Measurements from ENCODE around the gene EVA1A. TPM values are rescaled to one million over a fixed set of nuclear protein-coding genes. Genes with fewer than 3 reads are reported as not detected.

EVA1A gene
- total RNA-seq, 4 donors from 2014 or later, result not detected

GRCh38 chr2:75605770-75606529, 45.2 kb upstream of the EVA1A start:
- no peak for DNase-seq
- in situ Hi-C loops (cut with MboI; ENCODE audit: low pct_ligation_motif_present in 1 of 4, low pct_unique_long_range_greater_than_20kb in 1 of 4, low sequenced_read_pairs in 3 of 4), result loop anchor here (25.0 kb wide), 2 partner anchors 694 to 919 kb away; no protein-coding TSS in a partner anchor
- Histone ChIP-seq H3K27me3 (peaks cover 34% of the 10 kb centered on the region), H3K4me3 (no peak overlapping the region), H3K9me3 (no peaks in the 10 kb centered on the region), H3K27ac (no peak overlapping the region), H3K4me1 (peaks cover 3 to 4% (median 3%) of the 10 kb centered on the region in 4 donors), H3K36me3 (no peaks in the 10 kb centered on the region)
- no peak for TF ChIP-seq POLR2AphosphoS5 (IDR thresholded peaks at IDR 0.05)
- no peak for TF ChIP-seq EP300 (IDR thresholded peaks at IDR 0.05; ENCODE audit: low read depth)
- no peak for TF ChIP-seq CTCF (IDR thresholded peaks at IDR 0.05)
- no peak for TF ChIP-seq POLR2A (IDR thresholded peaks at IDR 0.05)
- intact Hi-C loops (cut with DNase I; ENCODE audit: low total_unique reads), result no loop called here
- 14 to 52% methylated on average over 2 to 6 of the region's 6 CpGs for WGBS, 2 donors (ENCODE audit: low coverage in 1 of 2)

- Histone ChIP-seq H3K4me3 (no peak overlapping the region), H3K27me3 (peaks cover 26% of the 10 kb centered on the region), H3K9me3 (no peaks in the 10 kb centered on the region), H3K27ac (no peak overlapping the region), H3K4me1 (peaks cover 3 to 4% (median 3%) of the 10 kb centered on the region in 4 donors), H3K36me3 (no peaks in the 10 kb centered on the region)
- 80 to 89% methylated on average over 1 to 4 of the region's 4 CpGs for WGBS, 2 donors (ENCODE audit: low coverage in 1 of 2)
- TF ChIP-seq POLR2AphosphoS5 (IDR thresholded peaks at IDR 0.05) (no peak), EP300 (IDR thresholded peaks at IDR 0.05; ENCODE audit: low read depth) (no peak), POLR2A (IDR thresholded peaks at IDR 0.05) (no peak), CTCF (IDR thresholded peaks at IDR 0.05) (no peak)
- no peak for DNase-seq
- in situ Hi-C loops (cut with MboI; ENCODE audit: low pct_ligation_motif_present in 1 of 4, low pct_unique_long_range_greater_than_20kb in 1 of 4, low sequenced_read_pairs in 3 of 4), result loop anchor here (25.0 kb wide), 2 partner anchors 692 to 917 kb away; no protein-coding TSS in a partner anchor
- intact Hi-C loops (cut with DNase I; ENCODE audit: low total_unique reads), result no loop called here
Measured at GRCh38 chr2:75604484-75604883, 43.7 kb upstream of the EVA1A start.

GRCh38 chr2:75603477-75603876, 42.7 kb upstream of the EVA1A start:
- intact Hi-C loops (cut with DNase I; ENCODE audit: low total_unique reads), result no loop called here

More at GRCh38 chr2:75603477-75603876, 42.7 kb upstream of the EVA1A start:
- Histone ChIP-seq H3K36me3 (no peaks in the 10 kb centered on the region), H3K9me3 (no peaks in the 10 kb centered on the region), H3K27me3 (peaks cover 17% of the 10 kb centered on the region), H3K27ac (no peak overlapping the region), H3K4me1 (no peaks in the 10 kb centered on the region), H3K4me3 (no peak overlapping the region)
- in situ Hi-C loops (cut with MboI; ENCODE audit: low pct_ligation_motif_present in 1 of 4, low pct_unique_long_range_greater_than_20kb in 1 of 4, low sequenced_read_pairs in 3 of 4), result loop anchor here (25.0 kb wide), 2 partner anchors 691 to 916 kb away; no protein-coding TSS in a partner anchor
- no peak for DNase-seq
- no peak for TF ChIP-seq CTCF (IDR thresholded peaks at IDR 0.05)
- TF ChIP-seq EP300 (IDR thresholded peaks at IDR 0.05; ENCODE audit: low read depth), result no peak
- TF ChIP-seq POLR2A (IDR thresholded peaks at IDR 0.05), result no peak
- no peak for TF ChIP-seq POLR2AphosphoS5 (IDR thresholded peaks at IDR 0.05)
- 96 to 100% methylated on average over 1 of the region's 1 CpG for WGBS, 2 donors (ENCODE audit: low coverage in 1 of 2)

All from transverse colon (tissue), 4 donors.